Measurements from ENCODE around the gene C3orf22.
A peak's percentile ranks its signal among the peaks of the same experiment; 100 is the strongest.
"Not testable (repeated sequence)": the region's sequence is repeated elsewhere in the genome, so short reads cannot be mapped to it uniquely, and the experiment has no call there.

The C3orf22 gene

DNA sequence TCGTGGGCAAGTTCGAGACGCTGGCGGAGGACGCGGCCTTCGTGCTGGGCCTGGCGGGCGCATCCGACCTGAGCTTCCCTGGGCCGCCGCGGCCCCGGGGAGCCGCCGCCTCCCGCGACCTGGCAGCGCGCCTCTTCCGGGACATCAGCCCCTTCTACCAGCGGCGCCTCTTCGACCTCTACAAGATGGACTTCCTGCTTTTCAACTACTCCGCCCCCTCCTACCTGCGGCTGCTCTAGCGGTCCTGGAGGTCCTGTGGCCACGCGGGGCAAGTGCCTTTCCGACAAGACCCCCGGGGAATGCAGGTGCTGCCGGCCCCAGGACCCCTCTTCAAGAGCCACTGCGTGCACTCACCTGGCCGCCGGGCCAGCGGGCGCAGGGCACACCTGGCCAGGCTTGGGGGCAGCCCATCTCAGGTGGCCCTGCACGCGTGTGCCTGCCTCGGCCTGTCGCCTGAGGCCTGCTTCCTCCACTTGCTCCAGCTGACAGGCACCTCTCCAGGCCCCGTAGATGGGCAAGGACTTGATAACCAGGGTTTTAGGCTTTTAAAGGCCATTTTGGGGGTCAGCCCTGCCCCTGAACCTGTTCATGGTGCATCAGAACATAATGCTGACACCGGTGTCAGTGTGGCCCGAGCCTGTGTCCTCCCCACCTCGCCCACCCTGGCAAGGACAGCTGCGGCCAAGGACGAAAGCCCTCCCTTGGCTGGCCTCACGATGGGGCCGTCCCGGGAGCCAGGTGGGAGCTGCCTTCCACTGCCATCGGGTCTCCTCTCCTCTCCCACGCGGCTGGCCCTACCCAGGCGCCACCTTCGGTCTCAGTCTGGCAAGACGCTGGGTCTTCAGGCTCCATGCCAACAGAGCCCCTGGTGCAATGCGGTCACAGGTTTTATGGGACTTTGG lies 16.1 kb downstream of the C3orf22 start:
- no peak for DNase-seq

DNA sequence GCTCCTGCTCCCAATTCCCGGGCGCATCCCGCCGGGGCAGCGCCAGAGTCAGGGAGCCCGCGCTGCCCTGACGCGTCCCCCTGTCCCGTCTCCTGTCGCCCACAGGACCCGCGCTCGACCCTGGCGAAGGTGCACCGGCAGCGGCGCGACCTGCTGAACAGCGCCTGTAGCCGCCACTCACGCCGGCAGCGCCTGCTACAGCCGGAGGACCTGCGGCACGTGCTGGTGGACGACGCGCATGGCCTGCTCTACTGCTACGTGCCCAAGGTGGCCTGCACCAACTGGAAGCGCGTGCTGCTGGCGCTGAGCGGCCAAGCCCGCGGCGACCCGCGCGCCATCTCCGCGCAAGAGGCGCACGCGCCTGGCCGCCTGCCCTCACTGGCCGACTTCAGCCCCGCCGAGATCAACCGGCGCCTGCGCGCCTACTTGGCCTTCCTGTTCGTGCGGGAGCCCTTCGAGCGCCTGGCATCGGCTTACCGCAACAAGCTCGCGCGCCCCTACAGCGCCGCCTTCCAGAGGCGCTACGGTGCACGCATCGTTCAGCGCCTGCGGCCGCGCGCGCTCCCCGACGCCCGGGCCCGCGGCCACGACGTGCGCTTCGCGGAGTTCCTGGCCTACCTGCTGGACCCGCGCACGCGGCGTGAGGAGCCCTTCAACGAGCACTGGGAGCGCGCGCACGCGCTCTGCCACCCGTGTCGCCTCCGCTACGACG lies 16.9 kb downstream of the C3orf22 start:
- no peak for DNase-seq

DNA sequence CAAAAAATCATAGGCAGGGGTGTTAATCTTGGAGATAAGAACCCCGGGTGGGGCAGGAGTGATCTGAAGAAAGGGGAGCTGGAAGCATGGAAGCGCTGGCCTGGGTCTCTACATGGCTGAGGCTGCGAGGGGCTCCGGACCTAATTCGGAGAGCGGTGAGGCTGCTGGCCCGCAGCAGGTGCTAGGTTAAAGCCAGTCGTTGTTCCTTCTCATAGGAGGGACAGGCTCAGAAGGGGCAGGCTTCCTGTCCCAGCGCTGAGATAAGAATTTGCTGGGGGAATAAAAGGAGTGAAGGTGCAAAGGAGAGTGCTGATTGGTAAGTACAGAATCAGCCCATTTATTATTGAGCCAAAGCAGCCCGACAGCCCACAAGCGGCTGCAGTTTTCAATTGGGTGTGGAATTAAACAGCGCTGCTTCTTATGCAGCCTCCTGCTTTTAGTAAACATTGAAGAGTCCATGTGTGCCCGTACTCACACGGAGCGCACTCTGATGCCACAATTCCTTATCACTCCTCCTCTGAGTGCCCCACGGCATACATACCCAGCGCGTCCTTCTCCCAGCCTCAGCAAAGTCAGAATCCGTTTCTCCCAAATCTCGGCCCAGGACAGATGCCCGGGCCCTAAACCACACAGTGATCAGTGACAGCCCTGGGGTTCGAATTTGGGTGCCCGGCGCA lies 17.6 kb downstream of the C3orf22 start:
- DNase-seq: no peak

DNA sequence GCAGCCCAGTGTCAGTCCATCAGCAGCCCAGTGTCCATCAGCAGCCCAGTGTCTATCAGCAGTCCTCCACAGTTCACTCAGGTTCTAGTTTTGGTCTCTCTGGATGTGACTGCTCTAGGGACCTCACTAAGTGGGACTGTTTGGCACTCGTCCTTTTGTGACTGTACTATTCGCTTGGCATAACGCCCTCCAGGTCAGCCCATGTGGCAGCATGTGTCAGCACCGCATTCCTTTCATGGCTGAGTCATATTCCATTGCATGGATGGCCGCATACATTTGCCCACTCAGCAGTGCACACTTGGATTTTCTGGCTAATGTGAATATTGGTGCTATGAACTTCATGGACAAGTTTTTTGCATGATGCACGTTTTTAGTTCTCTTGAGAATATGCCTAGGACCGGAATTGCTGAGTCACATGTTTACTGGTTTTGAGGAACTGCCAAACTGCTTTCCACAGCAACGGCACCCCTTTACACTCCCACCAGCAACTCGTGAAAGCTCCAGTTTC lies 18.3 kb downstream of the C3orf22 start:
- peak; percentile 30 for DNase-seq

DNA sequence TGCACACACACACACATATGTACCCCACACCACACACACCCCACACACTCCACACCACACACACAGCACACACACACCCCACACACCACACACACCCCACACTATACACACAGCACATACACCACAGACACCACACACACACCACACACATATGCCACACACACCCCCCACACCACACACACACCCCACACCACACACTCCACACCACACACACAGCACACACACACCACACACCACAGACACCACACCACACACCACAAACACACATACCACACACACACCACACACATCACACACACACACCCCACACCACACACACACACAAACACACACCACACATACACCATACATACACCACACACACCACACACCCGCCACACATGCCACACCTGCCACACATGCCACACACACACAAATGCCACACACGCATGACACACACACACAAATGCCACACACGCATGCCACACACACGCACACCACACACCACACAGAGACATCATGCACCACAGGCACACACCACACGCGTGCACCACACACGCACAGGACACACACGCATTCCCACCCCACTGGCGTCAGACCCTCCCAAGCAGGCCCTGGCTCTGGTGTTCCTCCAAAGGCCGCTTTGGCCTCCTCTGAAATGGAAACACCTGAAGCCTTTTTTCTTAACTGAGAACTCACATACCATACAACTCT lies 19.0 kb downstream of the C3orf22 start:
- no peak for DNase-seq

DNA sequence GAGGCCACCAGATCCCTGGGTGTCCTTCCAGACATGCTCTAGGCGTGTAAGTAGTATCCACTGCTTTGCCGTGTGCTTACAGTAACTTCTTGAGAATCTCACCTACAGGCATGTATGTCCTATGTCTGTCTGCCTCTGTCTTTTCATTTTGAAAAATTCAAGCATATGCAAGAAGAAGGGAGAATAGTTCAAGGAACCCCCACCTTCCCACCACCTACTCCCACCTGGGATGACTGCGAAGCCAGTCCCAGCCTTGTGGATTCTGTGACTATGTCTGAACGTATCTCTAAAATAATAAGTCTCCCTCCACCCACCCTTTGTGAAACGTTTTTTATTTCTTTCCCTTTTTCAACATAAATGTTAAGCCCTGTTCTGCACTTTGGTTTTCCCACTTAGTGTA lies 19.8 kb downstream of the C3orf22 start:
- DNase-seq: no peak

DNA sequence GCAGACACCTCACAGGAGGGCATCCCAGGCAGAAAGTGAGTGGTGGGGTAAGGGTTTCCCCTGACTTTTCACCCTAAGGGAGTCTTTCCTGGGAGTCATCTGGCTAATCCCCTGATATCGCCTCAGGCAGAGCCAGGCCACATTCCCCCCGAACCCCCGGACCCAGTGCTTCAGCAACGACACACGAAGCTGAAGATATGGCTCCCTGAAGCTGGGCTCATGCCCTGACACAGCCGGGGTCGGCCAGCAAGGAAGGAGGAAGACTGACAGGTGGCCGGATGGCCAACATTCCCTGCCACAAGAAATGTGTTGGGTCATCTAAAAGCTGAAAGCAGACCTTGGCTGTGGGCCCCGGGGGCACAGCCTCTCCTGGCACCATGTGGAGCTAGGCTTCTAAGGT lies 20.4 kb downstream of the C3orf22 start:
- DNase-seq: no peak

DNA sequence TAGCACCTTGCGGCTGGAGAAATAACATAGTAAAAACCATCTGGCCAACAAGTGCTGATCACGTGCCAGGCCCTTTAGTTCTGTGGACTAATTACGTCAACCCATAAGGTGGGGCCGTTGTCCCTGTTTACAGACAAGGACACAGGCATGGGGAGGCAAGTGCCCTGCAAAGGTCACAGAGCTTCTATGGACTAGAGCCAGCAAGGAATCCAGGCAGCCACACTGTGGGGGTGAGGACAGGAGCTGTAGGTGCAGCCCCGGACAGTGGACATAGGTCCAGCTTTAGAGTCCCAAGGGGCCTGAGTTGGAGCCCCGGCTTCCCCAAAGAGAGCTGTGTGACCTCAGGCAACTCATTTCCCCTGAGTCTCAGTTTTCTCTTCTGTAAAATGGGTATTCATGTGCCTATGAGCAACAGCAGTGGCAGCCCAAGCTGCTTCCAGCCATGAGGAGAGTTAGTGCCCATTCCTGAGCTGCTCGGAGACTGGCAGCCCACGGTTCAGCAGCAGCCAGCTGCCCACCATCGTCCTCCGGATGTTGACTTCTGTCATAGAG lies 20.9 kb downstream of the C3orf22 start:
- no peak for DNase-seq

DNA sequence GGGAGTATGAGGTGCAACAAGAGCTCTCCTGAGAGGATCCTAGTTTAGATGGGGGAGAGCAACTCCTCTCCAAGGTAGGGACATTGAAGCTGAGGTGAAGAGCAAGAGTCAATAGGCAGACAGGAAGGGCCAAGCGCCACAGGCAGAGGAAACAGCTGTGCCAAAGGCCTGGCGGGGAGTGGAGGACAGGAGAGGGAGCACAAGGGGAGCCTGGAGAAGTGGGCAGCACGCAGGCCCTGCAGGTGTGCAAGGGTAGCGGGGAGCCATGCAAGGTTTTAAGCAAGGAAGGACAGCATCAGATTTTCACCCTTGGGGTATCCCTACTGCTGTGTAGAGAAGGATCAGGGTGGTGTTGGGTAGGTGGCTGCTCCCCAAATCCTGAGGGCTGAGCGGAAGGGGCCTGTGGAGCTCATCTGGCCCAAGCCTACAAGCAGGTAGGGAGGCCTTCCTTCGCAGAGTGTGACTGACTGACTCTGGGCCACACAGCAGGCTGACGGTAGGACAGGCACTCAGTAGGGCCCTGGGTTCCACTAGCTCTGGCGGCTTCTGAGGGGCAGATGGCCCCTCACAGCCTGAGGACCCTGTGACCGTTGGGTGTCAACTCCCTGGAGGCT lies 21.5 kb downstream of the C3orf22 start:
- DNase-seq: no peak

DNA sequence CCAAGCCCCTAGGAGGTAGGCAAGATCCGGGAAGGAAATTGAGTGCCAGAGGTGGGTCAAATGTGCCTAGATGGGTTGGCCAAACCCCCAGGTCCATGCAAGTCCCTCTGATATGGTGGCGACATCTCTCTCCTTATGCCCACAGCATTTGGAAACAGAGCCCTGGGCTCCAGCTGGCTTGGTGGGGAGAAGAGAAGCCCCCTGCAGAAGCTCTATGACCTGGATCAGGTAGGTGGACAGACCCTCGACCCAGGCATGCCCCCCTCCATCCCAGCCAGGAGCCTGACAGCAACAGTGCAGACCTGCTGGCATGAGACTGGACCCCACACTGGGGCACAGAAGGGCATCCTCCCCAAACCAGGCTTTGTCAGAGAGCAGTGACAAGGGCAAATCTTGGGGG lies 22.6 kb downstream of the C3orf22 start:
- DNase-seq: no peak

DNA sequence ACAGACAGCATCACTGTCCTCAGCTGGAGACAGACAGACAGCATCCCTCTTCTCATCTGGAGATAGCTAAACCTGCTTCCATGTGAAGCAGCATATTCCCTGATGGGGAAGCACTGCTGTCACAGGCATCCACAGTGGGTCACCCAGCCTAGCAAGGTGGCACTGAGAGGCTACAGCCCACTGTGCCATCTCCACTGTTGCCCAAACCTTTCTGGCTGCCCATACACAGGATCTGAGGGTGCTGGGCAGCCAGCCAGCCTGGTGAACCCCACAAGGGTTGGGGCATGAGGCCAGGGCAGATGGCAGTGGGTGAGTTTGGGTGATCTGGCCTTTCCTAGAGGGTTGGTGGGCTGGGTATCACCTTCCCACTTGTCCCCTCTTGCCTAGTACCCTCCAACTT lies 23.1 kb downstream of the C3orf22 start:
- DNase-seq: no peak

DNA sequence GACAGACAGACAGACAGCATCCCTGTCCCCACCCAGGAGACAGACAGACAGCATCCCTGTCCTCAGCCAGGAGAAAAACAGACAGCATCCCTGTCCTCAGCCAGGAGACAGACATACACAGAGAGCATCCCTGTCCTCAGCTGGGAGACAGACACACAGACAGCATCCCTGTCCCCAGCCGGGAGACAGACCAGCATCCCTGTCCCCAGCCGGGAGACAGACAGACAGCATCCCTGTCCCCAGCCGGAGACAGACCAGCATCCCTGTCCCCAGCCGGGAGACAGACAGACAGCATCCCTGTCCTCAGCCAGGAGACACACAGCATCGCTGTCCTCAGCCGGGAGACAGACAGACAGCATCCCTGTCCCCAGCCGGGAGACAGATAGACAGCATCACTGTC lies 24.0 kb downstream of the C3orf22 start:
- DNase-seq: not testable (repeated sequence)

DNA sequence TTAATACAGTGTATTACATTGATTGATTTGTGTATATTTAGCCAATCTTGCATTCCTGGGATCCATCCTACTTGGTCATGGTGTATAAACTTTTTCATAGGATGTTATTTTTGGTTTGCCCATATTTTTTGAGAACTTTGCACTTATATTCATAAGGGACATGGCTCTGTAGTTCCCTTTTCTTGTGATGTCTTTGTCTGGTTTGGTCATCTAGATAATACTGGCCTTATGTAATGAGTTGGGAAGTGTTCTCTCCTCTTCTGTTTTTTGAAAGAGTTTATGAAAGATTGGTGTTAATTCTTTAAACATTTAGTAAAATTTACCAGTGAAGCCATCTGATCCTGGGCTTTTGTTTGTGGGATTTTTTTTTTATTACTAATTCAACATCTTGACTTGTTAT lies 25.2 kb downstream of the C3orf22 start:
- DNase-seq: no peak

DNA sequence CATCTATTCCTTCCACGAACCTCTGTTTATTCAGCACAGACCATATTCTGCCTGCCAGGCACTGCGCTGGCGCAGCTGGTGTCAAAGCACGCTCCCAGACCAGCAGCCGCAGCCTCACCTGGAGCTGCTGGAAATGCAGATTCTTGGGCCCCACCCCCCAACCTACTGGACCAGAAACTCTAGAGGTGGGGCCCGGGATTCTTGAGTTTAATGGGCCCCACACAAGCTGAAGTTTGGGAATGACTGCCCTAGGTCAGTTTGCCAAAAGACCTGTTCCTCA lies 27.7 kb downstream of the C3orf22 start:
- no peak for DNase-seq

DNA sequence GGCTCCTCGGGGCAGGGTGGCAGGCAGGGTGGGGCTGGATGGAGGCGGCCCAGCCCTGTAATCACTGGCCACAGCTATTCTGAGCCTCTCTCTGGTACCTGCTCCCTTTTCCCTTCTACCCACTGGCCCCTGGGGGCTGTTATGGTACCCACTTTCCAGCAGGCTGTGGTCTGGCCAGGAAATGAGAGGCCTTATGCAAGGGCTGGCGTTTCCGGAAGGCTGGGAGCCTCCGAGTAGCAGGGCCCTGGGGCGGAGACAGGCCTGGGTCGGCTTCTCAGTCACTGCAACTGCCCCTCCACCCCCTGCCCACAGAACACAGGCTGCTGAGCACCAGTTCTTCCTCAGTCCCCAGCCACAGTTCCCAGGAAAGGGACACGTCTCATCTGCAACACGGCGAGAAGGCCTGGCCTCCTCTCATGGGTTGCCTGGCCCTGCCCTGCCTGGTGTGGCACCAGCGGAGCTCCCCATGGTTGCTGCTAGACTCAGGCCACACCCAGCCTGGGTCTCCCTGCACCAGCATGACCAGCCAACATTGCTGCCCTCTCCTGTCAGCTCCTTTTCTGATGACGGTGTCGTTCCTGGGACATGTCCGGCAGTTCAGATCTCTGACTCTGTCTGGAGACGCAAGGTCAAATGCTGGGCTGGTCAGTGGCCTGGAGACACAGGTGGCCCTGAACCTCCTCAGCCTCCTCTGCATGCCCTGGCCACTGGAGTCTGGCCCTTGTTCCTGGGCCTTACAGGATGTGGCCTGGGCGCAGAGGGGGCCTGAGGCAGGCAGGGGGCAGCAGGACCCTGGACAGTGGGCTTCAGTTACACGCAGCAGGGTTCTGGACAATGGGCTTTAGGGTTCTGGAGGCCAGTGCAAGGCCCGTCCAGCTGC lies 28.3 kb downstream of the C3orf22 start:
- DNase-seq: peak; percentile 23

DNA sequence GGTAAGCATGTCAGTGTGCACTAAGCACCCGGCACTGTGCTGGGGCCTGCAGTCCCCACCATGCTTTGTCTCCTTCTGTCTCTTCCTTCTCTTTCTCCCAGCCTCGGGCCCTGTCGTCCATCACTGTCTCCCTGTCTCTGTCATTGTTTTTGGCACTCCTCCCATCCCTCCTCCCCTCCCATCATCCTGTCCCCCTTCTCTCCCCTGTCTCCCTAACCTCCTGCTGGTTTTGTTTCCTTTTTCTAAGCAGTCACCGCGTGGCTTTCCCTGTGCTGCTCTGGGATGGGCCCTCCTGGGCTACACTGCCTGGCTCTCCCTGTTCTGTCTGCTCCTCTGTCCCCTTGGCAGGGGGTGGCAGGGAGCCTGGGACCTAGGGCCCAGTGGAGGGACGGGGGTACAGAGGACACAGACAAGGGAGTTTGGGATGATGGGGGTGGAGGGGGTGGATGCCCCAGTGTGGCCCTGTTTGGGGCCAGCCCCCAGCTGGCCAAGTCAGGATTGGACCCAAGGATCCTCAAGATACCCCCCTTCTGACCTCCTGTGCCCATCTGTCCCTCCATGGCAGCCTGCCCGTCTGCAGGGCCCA lies 29.1 kb downstream of the C3orf22 start:
- no peak for DNase-seq

DNA sequence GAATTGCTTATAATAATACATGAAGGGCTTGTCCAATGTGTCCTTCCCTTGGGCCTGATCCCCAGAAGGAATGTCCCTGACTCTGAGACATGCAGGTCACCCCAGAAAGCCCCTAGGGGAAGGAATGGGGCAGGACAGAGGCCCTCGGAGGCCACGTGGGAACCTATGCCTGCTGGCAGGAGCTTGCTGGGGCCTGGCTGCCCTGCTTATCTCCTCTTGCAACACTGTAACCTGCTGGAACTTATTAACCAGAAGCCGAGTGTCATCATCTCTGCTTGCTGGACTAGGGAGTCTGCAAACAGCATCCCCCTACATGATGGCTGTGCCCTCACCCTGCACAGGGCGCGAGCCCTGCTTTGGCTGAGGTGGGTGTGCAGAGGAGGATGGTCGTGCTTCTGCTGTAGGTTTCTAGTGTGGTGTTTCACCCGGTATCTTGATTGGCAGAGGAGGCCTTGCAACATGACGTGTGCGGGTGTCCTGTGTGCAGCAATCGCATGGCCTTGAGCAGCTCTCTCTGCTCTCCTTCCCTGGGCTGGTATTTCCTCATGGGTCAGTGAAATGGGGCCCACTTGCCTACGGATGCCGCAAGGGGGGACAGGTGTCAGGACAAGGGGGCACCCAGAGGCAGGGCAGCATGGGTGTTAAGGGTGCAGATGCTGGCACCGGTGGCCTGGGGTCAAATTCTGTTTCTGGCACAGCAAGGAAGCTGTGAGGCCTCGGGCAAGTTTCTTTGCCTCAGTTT lies 29.8 kb downstream of the C3orf22 start:
- DNase-seq: no peak

DNA sequence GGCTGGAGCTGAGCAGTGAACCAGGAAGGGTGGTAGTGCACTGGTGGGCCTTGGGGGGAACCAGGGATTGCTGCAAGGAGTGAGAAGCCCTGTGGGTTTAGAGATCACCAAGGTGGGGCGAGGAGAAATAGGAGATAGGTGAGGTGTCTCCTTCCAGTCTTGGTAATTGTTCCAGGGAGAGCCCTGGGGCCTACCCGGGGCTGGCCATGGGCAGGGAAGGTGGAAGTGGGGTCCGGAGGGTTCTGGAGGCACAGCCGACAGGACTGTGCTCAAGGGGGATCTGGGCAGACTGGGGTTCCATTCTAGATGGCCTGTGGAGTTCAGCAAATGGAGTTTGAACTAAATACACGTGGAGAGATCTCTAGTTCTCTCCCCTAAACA lies 30.3 kb downstream of the C3orf22 start:
- DNase-seq: no peak

DNA sequence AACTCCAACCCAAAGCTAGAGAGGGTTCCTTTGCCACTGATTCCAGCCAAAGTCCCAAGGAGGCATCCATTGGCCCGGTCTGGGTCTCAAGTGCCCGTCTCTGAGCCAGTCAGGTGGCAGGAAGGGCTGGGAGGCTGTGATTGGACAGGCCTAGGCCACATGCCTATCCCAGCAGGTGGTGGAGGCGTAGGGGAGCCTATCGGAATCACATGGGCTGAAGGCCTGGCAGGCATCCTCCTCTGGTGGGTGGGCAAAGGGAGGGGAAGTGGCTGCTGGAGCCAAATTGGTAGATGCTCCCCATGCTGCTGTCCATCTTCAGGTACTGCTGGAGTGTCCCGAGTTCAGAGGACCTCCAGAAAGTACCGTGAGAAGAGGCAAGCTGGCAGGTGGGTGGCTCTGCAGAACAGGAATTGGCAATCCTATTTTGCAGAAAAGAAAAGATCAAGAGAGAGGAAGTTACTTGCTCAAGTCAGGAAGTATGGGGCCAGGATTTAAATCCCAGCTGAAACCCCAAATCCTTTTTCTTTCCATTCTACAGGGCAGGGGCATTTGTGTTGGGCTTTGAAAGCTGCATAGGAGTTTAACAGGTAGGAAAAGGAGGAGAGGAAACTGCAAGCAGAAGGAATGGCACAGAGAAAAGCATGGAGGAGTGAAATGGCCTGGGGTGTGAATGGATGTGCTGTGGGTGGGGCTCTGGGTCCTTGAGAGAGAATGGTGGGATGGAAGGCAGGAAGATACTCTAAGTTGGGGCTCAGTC lies 31.1 kb downstream of the C3orf22 start:
- DNase-seq: no peak

DNA sequence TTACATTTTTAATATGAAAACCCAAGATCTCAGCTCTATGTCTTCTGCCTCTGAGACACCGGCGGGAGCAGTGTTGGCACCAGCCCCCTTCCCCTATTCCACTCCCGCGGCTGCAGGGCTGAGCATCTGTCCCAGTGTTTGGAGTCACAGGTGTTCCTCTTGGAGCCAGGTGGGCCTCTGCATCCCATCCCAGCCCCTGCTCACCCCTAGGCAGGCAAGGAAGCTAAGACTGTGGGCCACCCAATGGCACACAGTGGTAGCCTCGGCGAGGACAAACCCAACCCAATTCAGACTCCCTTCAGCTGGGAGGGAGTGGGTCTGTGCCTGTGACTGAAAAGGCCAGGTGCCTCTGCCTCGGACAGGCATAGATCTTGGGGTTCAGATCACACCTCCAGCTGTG lies 31.7 kb downstream of the C3orf22 start:
- DNase-seq: no peak

Measured in activated CD4-positive, alpha-beta T cell treated with anti-CD3 and anti-CD28 coated beads, Interleukin-2, amount 50 U/mL, for 16 hours (primary cell).